HPDE6-E6E7 (cell line): ENCODE results near the gene BLACAT1.
A peak's percentile ranks its signal among the peaks of the same experiment; 100 is the strongest.
"Not testable (repeated sequence)": the region's sequence is repeated elsewhere in the genome, so short reads cannot be mapped to it uniquely, and the experiment has no call there.

Source experiments
- DNase-seq: peaks from one replicate; pipeline ENCODE4 v3.0.0; 2011; ENCODE audit warnings: missing footprints; ENCODE audit errors: extremely low spot score

BLACAT1 gene

DNA sequence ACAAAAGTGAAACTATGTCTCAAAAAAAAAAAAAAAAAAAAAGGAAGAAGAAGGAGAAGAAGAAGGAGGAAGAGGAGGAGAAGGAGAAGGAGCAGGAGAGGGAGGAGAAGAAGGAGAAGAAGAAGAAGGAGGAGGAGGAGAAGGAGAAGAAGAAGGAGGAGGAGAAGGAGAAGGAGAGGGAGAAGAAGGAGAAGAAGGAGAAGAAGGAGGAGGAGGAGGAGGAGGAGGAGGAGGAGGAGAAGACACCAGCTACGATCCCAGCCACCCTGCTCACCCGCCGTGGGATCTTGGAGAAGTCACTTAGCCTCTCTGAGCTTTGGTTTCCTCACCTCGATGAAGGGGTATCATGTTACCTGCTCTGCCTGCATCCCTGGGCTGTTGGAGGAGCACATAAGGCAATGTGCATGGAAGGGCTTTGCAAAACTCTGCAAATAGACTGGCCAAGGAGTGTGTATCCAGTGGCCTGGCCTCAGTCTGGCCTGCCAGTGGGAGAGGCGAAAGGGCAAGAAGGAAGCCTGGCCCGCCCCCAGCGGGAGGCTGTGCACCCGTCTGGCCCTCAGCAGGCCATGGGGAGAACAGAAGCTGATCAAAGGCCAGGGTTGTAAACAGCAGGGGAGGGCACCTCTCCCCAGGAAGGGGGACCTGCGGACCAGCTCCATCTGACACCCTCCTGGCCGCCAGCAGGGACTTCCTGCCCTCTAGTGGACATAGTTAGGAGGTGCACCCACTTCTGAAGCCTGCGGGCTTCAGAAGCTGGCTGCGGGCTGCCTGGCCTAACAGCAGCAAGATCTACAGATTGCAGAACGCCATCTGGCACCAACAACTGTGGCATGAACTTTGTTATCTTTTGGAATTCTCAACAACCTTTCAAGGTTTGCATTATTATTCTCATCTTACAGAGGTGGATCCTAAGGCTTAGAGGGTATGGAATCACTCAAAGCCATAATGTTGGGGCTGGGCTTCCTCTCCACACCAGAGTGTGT is 29.4 kb upstream of the BLACAT1 start:
- DNase-seq: peak; percentile 81

GRCh38 chr1:205483372-205483771 is 27.5 kb upstream of the BLACAT1 start:
- no peak for DNase-seq

- DNase-seq: not testable (repeated sequence)
Observed at GRCh38 chr1:205482587-205482986, 26.7 kb upstream of the BLACAT1 start.

- no peak for DNase-seq
Observed at GRCh38 chr1:205481629-205482151, 25.8 kb upstream of the BLACAT1 start.

GRCh38 chr1:205481218-205481617 is 25.4 kb upstream of the BLACAT1 start:
- no peak for DNase-seq

DNA sequence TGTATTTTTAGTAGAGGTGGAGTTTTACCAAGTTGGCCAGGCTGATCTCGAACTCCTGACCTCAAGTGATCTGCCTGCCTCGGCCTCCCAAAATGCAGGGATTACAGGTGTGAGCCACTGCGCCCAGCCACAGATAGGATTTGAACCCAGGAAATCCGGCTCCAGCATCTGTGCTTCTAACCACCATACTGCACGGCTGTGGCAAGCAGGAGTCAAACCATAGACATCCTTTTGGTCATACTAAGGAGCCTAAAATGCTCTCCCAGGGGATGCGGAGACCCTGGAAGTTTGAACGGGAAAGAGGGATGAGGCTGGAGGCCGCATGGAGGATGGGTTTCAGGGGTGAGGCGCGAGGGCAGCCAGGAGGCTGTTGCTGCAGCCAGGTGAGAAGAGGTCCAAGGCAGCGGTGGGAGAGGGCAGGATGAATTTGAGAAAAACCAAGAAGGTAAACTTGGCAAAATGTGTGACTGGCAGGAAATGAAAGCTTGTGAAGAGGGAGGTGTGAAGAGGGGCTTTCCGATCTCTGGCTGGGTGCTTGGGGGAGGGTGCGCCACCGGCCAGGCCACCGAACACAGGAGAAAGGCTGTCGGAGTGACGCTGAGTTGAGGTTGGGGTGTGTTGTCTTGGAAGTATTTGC is 24.6 kb upstream of the BLACAT1 start:
- DNase-seq: no peak

- not testable (repeated sequence) for DNase-seq
Observed at GRCh38 chr1:205478985-205479384, 23.1 kb upstream of the BLACAT1 start.

GRCh38 chr1:205477759-205478247 is 22.0 kb upstream of the BLACAT1 start:
- peak; percentile 82 for DNase-seq

DNA sequence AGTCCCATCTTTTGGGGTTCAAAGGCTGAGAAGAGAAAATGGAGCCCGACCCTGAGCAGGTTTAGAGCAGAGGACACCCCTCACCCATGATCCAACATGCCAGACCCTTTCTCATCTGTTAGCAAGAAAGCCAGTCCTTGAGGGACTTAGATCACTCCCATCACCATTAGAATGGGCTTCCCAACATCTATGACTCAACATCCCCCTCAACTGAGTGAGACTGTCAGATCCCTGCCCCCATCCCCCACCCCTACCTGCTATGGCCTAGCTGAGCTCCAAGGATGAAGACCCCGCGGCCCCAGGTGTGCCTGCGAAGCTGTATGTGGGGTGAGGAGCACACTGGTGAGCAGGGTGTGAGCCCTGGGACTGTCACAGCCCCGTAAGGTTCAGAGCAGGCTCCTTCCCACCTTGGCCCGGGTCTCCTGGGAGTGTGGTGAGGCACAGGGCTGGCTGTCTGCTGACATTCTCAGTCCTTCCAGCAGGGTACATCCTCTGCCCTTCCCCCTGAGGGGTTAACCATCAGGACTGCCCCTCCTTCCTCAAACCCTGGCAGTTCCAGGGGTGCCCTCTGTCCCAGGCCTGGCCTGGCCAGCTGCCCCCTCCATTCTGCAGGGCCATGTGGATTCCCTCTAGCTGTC is 21.4 kb upstream of the BLACAT1 start:
- DNase-seq: no peak

GRCh38 chr1:205476648-205477047 is 20.8 kb upstream of the BLACAT1 start:
- no peak for DNase-seq

GRCh38 chr1:205475855-205476254 is 20.0 kb upstream of the BLACAT1 start:
- no peak for DNase-seq

GRCh38 chr1:205474571-205474970 is 18.7 kb upstream of the BLACAT1 start:
- DNase-seq: no peak

- DNase-seq: no peak
Observed at GRCh38 chr1:205473966-205474365, 18.1 kb upstream of the BLACAT1 start.

DNA sequence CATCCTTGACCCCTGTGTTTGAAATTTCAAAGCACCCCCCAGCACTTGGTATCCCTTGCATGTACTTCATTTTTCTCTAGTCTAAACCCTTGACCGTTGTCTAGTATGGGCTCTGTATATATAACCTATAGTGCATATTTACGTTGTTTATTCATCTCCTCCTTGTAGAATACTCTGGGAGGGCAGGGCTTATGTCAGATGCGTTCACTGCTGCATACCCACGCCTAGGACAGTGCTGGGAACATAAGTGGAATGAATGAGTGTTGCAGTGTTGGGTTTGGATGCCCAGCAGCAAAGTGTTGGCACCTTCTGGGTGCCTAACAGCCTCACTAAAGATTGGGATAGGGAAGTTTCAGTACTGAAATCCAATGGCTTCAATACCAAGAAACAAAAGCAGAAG is 17.6 kb upstream of the BLACAT1 start:
- DNase-seq: no peak

DNA sequence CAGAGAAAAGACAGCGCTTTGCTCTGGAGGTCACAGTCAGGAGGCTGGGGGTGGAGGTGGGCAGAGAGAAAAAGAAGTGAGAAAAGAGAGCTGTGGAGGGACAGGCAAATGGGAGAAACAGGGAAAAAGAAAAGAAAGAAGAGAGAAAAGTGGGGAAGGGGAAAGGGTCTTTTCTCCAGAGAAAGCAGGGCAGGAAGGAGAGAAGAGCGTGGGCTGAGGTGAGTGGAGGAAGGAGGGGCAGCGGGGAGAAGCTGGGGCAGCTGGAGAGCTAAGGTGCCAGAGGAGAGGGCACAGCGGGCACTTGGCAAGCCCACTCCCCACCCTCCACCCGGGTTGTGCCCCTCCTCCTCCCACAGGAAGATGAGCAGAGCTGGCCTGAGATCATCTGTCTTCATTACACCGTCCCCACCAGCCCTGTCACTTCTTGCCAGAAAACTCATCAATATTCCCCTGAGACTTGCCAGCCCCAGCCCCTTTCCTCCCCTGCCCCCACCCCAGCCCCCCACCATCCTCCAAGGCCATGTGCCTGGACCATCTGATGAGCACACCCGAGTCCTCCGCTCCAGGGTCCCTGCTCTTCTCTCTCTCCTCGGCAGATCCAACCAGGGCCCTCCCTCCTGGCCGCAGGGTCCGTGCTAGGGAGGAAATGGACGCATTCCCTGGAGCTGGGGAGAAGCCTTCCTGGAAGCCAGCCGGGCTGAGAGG is 17.0 kb upstream of the BLACAT1 start:
- DNase-seq: no peak

- no peak for DNase-seq
Observed at GRCh38 chr1:205470131-205470530, 14.3 kb upstream of the BLACAT1 start.

DNA sequence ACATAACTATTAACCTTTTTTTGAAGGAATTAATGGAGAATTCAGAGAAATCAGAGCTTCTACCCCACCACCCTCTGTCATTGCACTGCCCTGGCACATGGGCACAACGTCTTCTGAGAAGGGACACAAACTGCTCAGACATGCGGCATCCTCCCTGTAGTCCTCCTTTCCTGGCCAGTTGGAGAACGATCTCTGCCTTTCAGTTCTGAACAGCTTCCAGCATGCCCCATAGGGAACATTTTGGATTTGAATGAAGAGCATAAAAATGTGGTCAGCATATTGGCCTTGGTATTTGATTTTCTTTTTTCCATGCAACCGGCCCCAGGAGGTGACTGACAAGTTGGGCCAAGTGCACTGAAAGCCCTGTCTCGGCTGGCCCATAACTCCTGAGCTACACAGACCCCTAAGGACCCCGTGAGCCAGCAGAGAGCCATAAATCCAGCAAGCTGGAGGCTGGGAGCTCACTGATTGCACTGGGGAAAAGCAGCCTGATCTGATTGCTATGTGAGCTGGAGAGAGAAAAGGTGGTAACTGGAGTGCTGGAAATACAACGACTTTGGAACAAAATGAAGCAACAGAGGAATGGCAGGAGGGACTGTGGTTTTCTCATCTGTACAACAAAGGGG is 10.9 kb upstream of the BLACAT1 start:
- DNase-seq: no peak

DNA sequence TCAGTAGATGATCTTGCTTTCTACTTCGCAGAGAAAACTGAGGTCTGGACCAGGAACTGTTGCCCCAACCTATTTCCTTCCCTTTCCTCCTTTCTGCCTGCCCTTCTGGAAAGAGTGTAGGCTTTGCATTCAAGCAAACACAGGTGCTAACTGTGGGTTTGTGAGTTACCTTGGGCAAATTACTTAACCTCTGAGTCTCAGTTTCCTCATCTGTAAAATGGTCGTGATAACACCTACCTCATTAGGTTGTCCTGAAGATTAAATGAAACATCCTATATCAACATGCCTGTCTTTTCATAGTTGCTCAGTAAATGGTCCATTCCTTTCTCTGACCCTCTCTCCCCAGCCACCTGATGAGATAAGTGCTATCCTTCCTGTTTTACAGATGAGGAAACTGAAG is 9.5 kb upstream of the BLACAT1 start:
- DNase-seq: no peak

GRCh38 chr1:205458777-205459566 is 3.1 kb upstream of the BLACAT1 start:
- DNase-seq: peak; percentile 69
